Transverse colon (tissue), 4 donors: ENCODE measurements around the gene ESRRA. TPM values are rescaled to one million over a fixed set of nuclear protein-coding genes. Genes with fewer than 3 reads are reported as not detected.

ENCODE experiments used
- DNase-seq: peaks from one replicate; pipeline ENCODE4 v3.0.0-alpha.2; 2019
- H3K27ac ChIP-seq, 4 donors: fragments of 200-600 bp; sonication (generic); 2 replicates each; pipeline ENCODE4 v1.5.1; 2016 to 2018; ENCODE audit warnings: inconsistent platforms in 4 of 4
- H3K27me3 ChIP-seq: fragments of 200-600 bp; sonication (generic); 2 replicates; pipeline ENCODE4 v1.5.1; 2017; ENCODE audit warnings: inconsistent platforms
- H3K36me3 ChIP-seq, 4 donors: fragments of 200-600 bp; sonication (generic); 2 replicates each; pipeline ENCODE4 v1.5.1; 2017 to 2019; ENCODE audit warnings: inconsistent platforms in 4 of 4
- H3K4me1 ChIP-seq, 4 donors: fragments of 200-600 bp; sonication (generic); 2 replicates each; pipeline ENCODE4 v1.5.1; 2017 to 2020; ENCODE audit warnings: inconsistent platforms in 4 of 4
- H3K4me3 ChIP-seq, 4 donors: fragments of 200-600 bp; sonication (generic); 1 replicate in 1 of 4; 2 replicates in 3 of 4; pipeline versions ENCODE4 v1.5.1 to v1.6.1; 2017 to 2019; ENCODE audit warnings: inconsistent platforms in 4 of 4
- H3K9me3 ChIP-seq, 2 donors: fragments of 200-600 bp; sonication (generic); 2 replicates each; pipeline ENCODE4 v1.5.1; 2017 to 2019; ENCODE audit warnings: inconsistent platforms in 2 of 2
- EP300 ChIP-seq: sonication (generic); formaldehyde crosslinking; IDR thresholded peaks from one replicate; pipeline ENCODE4 v1.6.1; 2017; ENCODE audit warnings: antibody characterized with exemption, low read depth
- POLR2A ChIP-seq: fragments of 450-650 bp; IDR thresholded peaks from one replicate; pipeline ENCODE4 v1.6.1; 2016; ENCODE audit warnings: antibody characterized with exemption, mild to moderate bottlenecking, moderate library complexity
- POLR2AphosphoS5 ChIP-seq, 3 donors: sonication (generic); formaldehyde crosslinking; IDR thresholded peaks; one replicate each; pipeline ENCODE4 v1.6.1; 2016; ENCODE audit warnings: antibody characterized with exemption in 3 of 3
- WGBS, 2 donors: methylation state at CpG; one replicate each; pipeline ENCODE4 v1.1.5; 2018; ENCODE audit warnings: low coverage in 1 of 2; 5-methylcytosine and 5-hydroxymethylcytosine counted together
- in situ Hi-C, 4 donors: fragments of 200-750 bp; cut with MboI; loops; one replicate each; pipeline versions ENCODE4 v1.15.0 to v1.15.1; 2017; ENCODE audit warnings: low sequenced_read_pairs in 3 of 4, low pct_ligation_motif_present in 1 of 4, low pct_unique_long_range_greater_than_20kb in 1 of 4
- intact Hi-C: fragments of 100-400 bp; cut with DNase I; formaldehyde crosslinking; loops from one replicate; pipeline ENCODE4 v1.15.1; 2023; ENCODE audit warnings: low total_unique reads
- total RNA-seq, 4 donors: library from RNA; depleted of rRNA; stranded (reverse); fragments of >200 nt; gene quantifications; one replicate each; pipeline ENCODE4 v1.1.0, GENCODE V29; 2016
- TF ChIP-seq, protein P1 (sequence below), 5 experiments: fragments of 200-600 bp in 3 of 5; fragments of 450-650 bp in 2 of 5; sonication (generic) in 3 of 5; IDR thresholded peaks; 1 replicate in 2 of 5; 2 replicates in 3 of 5; pipeline ENCODE4 v1.5.1; 2016 to 2017; ENCODE audit warnings: antibody characterized with exemption in 5 of 5, inconsistent platforms in 3 of 5, mild to moderate bottlenecking in 2 of 5, moderate library complexity in 1 of 5

ESRRA gene
- total RNA-seq, 4 donors from 2014 or later, result 142 to 272 (median 221) TPM

- Histone ChIP-seq H3K4me3 (no peak overlapping the region), H3K4me1 (peaks cover 15 to 26% (median 22%) of the 10 kb centered on the region in 4 donors), H3K36me3 (no peaks in the 10 kb centered on the region), H3K9me3 (no peaks in the 10 kb centered on the region), H3K27me3 (no peaks in the 10 kb centered on the region), H3K27ac (no peak overlapping the region)
- TF ChIP-seq POLR2A (no peak), POLR2AphosphoS5 (IDR thresholded peaks at IDR 0.05) (no peak), EP300 (no peak)
- intact Hi-C loops, result no loop called here
- in situ Hi-C loops, result no loop called here
- 90 to 100% methylated on average over 2 to 14 of the region's 20 CpGs for WGBS, 2 donors
- no peak for DNase-seq
Measured at GRCh38 chr11:64353715-64354506, 48.6 kb downstream of the ESRRA start.

DNA sequence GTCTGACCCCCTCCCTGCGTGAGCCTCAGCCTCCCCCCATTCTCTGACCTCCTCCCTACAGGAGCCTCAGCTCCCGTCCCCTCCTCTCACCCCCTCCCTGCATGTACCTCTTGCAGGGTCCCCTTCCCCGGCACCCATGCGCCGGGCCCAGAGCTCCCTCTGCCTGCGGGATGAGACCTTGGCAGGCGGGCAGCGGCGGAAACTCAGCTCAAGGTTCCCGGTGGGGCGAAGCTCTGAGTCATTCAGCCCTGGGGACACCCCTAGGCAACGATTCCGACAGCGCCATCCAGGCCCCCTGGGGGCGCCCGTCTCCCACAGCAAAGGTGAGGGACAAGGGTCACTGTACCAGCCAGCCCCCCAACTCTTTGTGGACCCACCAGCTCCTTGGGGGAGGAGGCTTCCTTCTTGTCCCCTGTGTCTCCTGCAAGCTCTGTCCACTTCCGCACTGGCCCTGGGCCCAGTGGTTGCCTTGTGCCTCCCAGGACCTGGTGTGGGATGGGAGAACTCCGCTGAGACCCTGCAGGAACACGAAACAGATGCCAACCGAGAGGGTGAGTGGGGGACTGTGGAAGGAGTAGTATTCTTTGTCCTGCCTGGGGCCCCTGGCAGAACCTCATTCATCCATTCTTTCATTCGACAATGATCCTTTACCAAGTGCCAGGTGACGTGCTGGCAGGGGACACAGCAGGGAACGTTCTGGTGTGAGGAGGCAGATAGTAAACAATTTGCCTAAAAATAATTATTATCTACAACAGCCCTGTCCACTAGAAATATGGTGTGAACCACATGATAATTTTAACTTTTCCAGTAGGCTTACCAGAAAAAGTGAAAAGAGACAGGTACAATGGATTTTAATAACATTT, 50.0 kb downstream of the ESRRA start:
- Histone ChIP-seq H3K36me3 (no peaks in the 10 kb centered on the region), H3K9me3 (no peaks in the 10 kb centered on the region), H3K27ac (peak overlapping the region; percentile 15 to 73 (median 54)), H3K4me1 (peaks cover 21 to 37% (median 33%) of the 10 kb centered on the region in 4 donors), H3K4me3 (peak overlapping the region in 1 of 4 donors; percentile 28), H3K27me3 (no peaks in the 10 kb centered on the region)
- intact Hi-C loops, result no loop called here
- DNase-seq, result peak; percentile 66
- 39 to 46% methylated on average over 7 to 22 of the region's 23 CpGs for WGBS, 2 donors
- no peak for TF ChIP-seq EP300
- TF ChIP-seq POLR2AphosphoS5 (IDR thresholded peaks at IDR 0.05), result no peak
- TF ChIP-seq POLR2A, result peak; percentile 51
- TF ChIP-seq, protein P1, sequence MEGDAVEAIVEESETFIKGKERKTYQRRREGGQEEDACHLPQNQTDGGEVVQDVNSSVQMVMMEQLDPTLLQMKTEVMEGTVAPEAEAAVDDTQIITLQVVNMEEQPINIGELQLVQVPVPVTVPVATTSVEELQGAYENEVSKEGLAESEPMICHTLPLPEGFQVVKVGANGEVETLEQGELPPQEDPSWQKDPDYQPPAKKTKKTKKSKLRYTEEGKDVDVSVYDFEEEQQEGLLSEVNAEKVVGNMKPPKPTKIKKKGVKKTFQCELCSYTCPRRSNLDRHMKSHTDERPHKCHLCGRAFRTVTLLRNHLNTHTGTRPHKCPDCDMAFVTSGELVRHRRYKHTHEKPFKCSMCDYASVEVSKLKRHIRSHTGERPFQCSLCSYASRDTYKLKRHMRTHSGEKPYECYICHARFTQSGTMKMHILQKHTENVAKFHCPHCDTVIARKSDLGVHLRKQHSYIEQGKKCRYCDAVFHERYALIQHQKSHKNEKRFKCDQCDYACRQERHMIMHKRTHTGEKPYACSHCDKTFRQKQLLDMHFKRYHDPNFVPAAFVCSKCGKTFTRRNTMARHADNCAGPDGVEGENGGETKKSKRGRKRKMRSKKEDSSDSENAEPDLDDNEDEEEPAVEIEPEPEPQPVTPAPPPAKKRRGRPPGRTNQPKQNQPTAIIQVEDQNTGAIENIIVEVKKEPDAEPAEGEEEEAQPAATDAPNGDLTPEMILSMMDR (IDR thresholded peaks at IDR 0.05), result peak; percentile 53 to 83 (median 66)
- in situ Hi-C loops, result no loop called here

DNA sequence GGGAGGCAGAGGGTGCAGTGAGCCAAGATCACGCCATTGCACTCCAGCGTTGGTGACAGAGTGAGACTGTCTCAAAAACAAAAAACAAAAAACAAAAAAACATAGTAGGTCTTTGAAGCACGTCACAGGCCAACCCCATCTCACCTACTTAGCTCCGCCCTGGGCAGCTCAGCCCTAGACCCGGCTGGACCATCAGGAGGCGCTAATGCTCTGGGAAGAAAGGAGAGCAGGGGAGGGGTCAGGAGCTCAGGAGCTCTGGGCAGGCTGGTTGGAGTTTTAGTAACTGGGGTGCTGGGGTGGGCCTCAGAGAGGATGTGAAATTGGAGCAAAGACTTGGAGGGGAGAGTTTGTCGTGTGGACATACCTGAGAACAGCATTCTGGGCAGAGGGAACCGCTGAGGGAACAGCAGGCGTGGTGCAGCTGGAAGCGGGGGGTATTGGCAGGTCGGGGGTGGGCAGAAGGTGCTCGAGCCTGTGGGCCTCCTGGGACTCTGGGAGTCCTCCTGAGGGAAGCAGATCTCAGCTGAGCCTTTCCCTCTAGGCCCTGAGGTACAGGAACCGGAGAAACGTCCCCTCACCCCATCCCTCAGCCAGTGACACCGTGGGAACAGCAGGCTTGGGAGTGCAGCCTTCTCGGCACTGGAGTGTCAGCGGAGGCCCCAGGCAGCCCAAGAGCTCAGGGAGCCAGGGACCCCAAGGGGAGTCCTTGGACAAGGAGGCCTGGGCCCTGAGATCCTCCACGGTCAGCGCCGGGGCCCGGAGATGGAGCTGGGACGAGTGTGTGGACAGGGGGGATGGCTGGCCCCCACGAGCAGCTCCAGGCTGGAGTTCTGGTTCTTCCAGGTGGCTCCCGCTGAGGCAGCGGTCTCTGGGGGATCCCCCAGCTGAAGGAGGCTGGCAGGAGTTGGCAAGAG, 51.4 kb downstream of the ESRRA start:
- intact Hi-C loops, result no loop called here
- Histone ChIP-seq H3K27me3 (no peaks in the 10 kb centered on the region), H3K4me3 (no peak overlapping the region), H3K9me3 (no peaks in the 10 kb centered on the region), H3K36me3 (no peaks in the 10 kb centered on the region), H3K27ac (no peak overlapping the region), H3K4me1 (peaks cover 21 to 41% (median 36%) of the 10 kb centered on the region in 4 donors)
- TF ChIP-seq POLR2AphosphoS5 (IDR thresholded peaks at IDR 0.05), result no peak
- no peak for TF ChIP-seq POLR2A
- no peak for TF ChIP-seq EP300
- TF ChIP-seq, protein P1 (IDR thresholded peaks at IDR 0.05), result peak in 1 of 5 experiments; percentile 34
- in situ Hi-C loops, result no loop called here
- 73 to 81% methylated on average over 6 to 21 of the region's 25 CpGs for WGBS, 2 donors
- no peak for DNase-seq

- in situ Hi-C loops, result no loop called here
- 91% methylated on average over 6 of the region's 6 CpGs; no CpG with 5 or more reads in 1 of the 2 donors for WGBS, 2 donors
- H3K9me3 ChIP-seq, result no peaks in the 10 kb centered on the region
- intact Hi-C loops, result no loop called here
- peak overlapping the region in 2 of 4 donors; percentile 82 to 87 for H3K27ac ChIP-seq
- H3K27me3 ChIP-seq, result no peaks in the 10 kb centered on the region
- DNase-seq, result no peak
- H3K4me1 ChIP-seq, result peaks cover 21 to 41% (median 36%) of the 10 kb centered on the region in 4 donors
- H3K4me3 ChIP-seq, result no peak overlapping the region
- H3K36me3 ChIP-seq, result peaks cover 0 to 1% (median 0%) of the 10 kb centered on the region in 4 donors
- TF ChIP-seq EP300, result no peak
- no peak for TF ChIP-seq POLR2AphosphoS5 (IDR thresholded peaks at IDR 0.05)
- no peak for TF ChIP-seq POLR2A
- TF ChIP-seq, protein P1 (IDR thresholded peaks at IDR 0.05), result no peak
Measured at GRCh38 chr11:64357446-64357845, 52.1 kb downstream of the ESRRA start.
